WTC11 (cell line): ENCODE data around the gene TMEM40.

ENCODE experiments used
- CTCF ChIP-seq: fragments of 200-600 bp; IDR thresholded peaks from 2 replicates; pipeline ENCODE4 v1.8.0; 2022; ENCODE audit warnings: antibody characterized with exemption
- USF1 ChIP-seq: sonication (generic); formaldehyde crosslinking; IDR thresholded peaks from 2 replicates; pipeline ENCODE4 v1.8.0; 2022; ENCODE audit warnings: mild to moderate bottlenecking, missing genetic modification reagents
- ZNF121 ChIP-seq: sonication (generic); formaldehyde crosslinking; IDR thresholded peaks from 2 replicates; pipeline ENCODE4 v1.8.0; 2023; ENCODE audit warnings: missing genetic modification reagents
- ZNF425 ChIP-seq: fragments of 250-450 bp; sonication (Bioruptor Pico); conservative IDR thresholded peaks from 2 replicates; pipeline ENCODE4 v1.9.0; 2021; ENCODE audit warnings: mild to moderate bottlenecking

GRCh38 chr3:12799525-12800440, 40.7 kb upstream of the TMEM40 start:
- TF ChIP-seq ZNF121 (CRISPR knock-in tag) (no peak), ZNF425 (CRISPR knock-in tag) (no peak), CTCF (no peak), USF1 (CRISPR knock-in tag) (no peak)
